ENCODE results near the gene KDSR.

Gene KDSR

GRCh38 chr18:63367053-63367953, at the start of gene KDSR:
TSS of gene KDSR (minus strand) at chr18:63367206. CDS start at chr18:63367118, 88 bp downstream.
- DNase-seq (ENCODE audit: low read depth in 2 of 2), result peak; percentile 74 to 76

- no peak for DNase-seq (ENCODE audit: low read depth in 2 of 2)
Measured at GRCh38 chr18:63412953-63413352, 45.9 kb upstream of the KDSR start.

GRCh38 chr18:63410792-63411191, 43.8 kb upstream of the KDSR start:
- DNase-seq (ENCODE audit: low read depth in 2 of 2), result no peak

GRCh38 chr18:63409301-63409700, 42.3 kb upstream of the KDSR start:
- no peak for DNase-seq (ENCODE audit: low read depth in 2 of 2)

GRCh38 chr18:63407734-63408133, 40.7 kb upstream of the KDSR start:
- no peak for DNase-seq (ENCODE audit: low read depth in 2 of 2)

- DNase-seq (ENCODE audit: low read depth in 2 of 2), result no peak
Measured at GRCh38 chr18:63405986-63406385, 39.0 kb upstream of the KDSR start.

GRCh38 chr18:63402246-63403162, 35.5 kb upstream of the KDSR start:
- DNase-seq (ENCODE audit: low read depth in 2 of 2), result no peak

- DNase-seq (ENCODE audit: low read depth in 2 of 2), result no peak
Measured at GRCh38 chr18:63399300-63399699, 32.3 kb upstream of the KDSR start.

GRCh38 chr18:63397349-63397748, 30.3 kb upstream of the KDSR start:
- no peak for DNase-seq (ENCODE audit: low read depth in 2 of 2)

- DNase-seq (ENCODE audit: low read depth in 2 of 2), result no peak
Measured at GRCh38 chr18:63395503-63395902, 28.5 kb upstream of the KDSR start.

GRCh38 chr18:63394954-63395353, 27.9 kb upstream of the KDSR start:
- DNase-seq (ENCODE audit: low read depth in 2 of 2), result no peak

GRCh38 chr18:63387861-63388260, 20.9 kb upstream of the KDSR start:
- no peak for DNase-seq (ENCODE audit: low read depth in 2 of 2)

GRCh38 chr18:63382843-63383242, 15.8 kb upstream of the KDSR start:
- no peak for DNase-seq (ENCODE audit: low read depth in 2 of 2)

GRCh38 chr18:63379639-63379962, 12.6 kb upstream of the KDSR start:
- no peak for DNase-seq (ENCODE audit: low read depth in 2 of 2)

- no peak for DNase-seq (ENCODE audit: low read depth in 2 of 2)
Measured at GRCh38 chr18:63378919-63379638, 12.1 kb upstream of the KDSR start.

GRCh38 chr18:63377275-63377980, 10.4 kb upstream of the KDSR start:
- DNase-seq (ENCODE audit: low read depth in 2 of 2), result no peak

GRCh38 chr18:63376538-63376937, 9.5 kb upstream of the KDSR start:
- no peak for DNase-seq (ENCODE audit: low read depth in 2 of 2)

GRCh38 chr18:63374540-63374939, 7.5 kb upstream of the KDSR start:
- no peak for DNase-seq (ENCODE audit: low read depth in 2 of 2)

- DNase-seq (ENCODE audit: low read depth in 2 of 2), result no peak
Measured at GRCh38 chr18:63373161-63373560, 6.2 kb upstream of the KDSR start.

GRCh38 chr18:63368611-63369010, 1.6 kb upstream of the KDSR start:
- DNase-seq (ENCODE audit: low read depth in 2 of 2), result no peak

Data from stimulated activated CD8-positive, alpha-beta memory T cell treated with anti-CD3 and anti-CD28 coated beads, Interleukin-15, amount 100 ng/mL, for 48 hours (primary cell).